ENCODE data around the gene CDK13. TPM values are rescaled to one million over a fixed set of nuclear protein-coding genes. Genes with fewer than 3 reads are reported as not detected.

Gene CDK13
- total and polyA plus RNA-seq, 7 donors = 10.9 to 25.5 (median 21.0) TPM

DNA sequence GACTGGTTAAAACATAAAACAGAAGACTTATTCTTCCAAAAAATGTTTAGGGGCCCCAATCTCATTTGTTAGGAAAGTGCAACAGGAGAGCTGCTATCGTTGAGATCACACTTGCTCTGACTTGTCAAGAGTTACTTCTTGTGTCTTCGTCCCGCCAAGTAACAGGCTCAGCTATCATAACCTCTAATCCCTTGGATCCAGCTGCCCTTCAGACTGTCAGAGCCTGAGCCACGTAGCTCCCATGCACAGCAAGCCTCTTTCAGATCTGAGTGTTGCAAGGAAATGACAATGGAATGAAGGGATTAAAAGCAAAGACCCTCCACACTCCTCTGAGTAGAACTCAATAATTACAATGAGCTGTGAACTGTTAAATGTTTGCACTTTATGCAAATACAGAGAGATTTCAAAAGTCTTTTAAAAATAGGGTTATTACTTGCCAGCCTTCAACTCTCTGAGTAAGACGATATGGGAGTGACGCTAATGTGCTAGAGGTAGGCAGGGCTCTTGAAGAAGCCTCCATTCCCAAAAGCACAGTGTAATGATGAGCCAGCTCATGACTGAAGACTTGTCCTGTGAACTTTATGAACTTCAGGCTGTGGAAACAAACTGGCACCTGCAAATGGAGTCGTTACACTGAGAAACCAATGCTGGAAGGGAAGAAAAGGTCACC is 28.4 kb upstream of the CDK13 start:
- Histone ChIP-seq H3K4me1 (no peaks in the 10 kb centered on the region), H3K4me3 (peak overlapping the region; percentile 41), H3K9me3 (no peaks in the 10 kb centered on the region), H3K36me3 (ENCODE audit: insufficient read depth in 1 of 2, low read depth in 1 of 2) (no peaks in the 10 kb centered on the region), H3K27ac (peak overlapping the region; percentile 68), H3K27me3 (ENCODE audit: insufficient read depth in 3 of 3, low read length in 2 of 3) (no peaks in the 10 kb centered on the region)
- intact Hi-C loops (cut with DNase I) = no loop called here
- DNase-seq (no peak), ATAC-seq (peak; percentile 88 to 96 (median 93))
- TF ChIP-seq, protein P1, sequence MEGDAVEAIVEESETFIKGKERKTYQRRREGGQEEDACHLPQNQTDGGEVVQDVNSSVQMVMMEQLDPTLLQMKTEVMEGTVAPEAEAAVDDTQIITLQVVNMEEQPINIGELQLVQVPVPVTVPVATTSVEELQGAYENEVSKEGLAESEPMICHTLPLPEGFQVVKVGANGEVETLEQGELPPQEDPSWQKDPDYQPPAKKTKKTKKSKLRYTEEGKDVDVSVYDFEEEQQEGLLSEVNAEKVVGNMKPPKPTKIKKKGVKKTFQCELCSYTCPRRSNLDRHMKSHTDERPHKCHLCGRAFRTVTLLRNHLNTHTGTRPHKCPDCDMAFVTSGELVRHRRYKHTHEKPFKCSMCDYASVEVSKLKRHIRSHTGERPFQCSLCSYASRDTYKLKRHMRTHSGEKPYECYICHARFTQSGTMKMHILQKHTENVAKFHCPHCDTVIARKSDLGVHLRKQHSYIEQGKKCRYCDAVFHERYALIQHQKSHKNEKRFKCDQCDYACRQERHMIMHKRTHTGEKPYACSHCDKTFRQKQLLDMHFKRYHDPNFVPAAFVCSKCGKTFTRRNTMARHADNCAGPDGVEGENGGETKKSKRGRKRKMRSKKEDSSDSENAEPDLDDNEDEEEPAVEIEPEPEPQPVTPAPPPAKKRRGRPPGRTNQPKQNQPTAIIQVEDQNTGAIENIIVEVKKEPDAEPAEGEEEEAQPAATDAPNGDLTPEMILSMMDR (IDR thresholded peaks at IDR 0.05) = no peak
- 17 to 27% (median 22%) methylated on average over 7 of the region's 7 CpGs for WGBS, 3 donors

DNA sequence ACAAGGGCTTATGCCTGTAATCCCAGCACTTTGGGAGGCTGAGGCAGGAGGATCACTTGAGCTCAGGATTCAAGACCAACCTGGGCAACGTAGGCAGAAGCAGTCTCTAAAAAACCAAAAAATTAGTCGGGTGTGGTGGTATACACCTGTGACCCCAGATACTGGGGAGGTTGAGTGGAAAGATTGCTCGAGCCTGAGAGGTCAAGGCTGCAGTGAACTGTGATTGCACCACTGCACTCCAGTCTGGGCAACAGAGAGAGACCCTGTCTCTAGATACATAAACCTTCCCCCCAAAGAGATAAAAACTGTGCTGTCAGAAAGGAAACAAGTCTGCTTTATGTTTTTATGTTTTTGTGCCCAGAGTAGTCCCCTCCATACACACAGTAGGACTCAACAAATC is 27.5 kb upstream of the CDK13 start:
- intact Hi-C loops (cut with DNase I) = no loop called here
- H3K4me1 ChIP-seq = no peaks in the 10 kb centered on the region
- H3K27ac ChIP-seq = peak overlapping the region; percentile 68
- no peaks in the 10 kb centered on the region for H3K36me3 ChIP-seq (ENCODE audit: insufficient read depth in 1 of 2, low read depth in 1 of 2)
- H3K4me3 ChIP-seq = peak overlapping the region; percentile 41
- no peak for ATAC-seq
- 89 to 92% (median 90%) methylated on average over 3 of the region's 3 CpGs for WGBS, 3 donors
- H3K9me3 ChIP-seq = no peaks in the 10 kb centered on the region
- H3K27me3 ChIP-seq (ENCODE audit: insufficient read depth in 3 of 3, low read length in 2 of 3) = no peaks in the 10 kb centered on the region
- DNase-seq = no peak
- TF ChIP-seq, protein P1 (IDR thresholded peaks at IDR 0.05) = no peak

DNA sequence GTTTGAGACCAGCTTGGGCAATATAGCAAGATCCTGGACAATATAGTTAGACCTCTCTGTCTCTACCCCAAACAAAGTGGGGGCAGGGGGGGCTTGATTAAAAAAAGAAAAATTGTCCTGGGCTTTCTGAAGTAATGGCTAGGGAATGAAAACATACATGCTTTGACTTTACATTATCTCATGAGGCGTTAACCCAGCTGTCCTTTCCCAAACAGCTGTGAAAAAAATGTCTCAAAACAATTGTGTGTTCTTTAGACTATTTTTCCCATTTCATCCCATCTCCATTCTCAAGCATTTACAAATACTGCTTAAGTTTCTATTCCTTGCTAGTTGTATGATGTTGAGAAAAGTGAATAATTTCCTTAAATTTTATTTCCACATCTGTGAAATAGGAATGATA is 27.0 kb upstream of the CDK13 start:
- no peak overlapping the region for H3K27ac ChIP-seq
- DNase-seq (no peak), ATAC-seq (no peak)
- no peaks in the 10 kb centered on the region for H3K9me3 ChIP-seq
- WGBS, 3 donors = 65 to 88% (median 74%) methylated on average over 1 of the region's 1 CpG
- TF ChIP-seq, protein P1 (IDR thresholded peaks at IDR 0.05) = no peak
- no peaks in the 10 kb centered on the region for H3K4me1 ChIP-seq
- H3K36me3 ChIP-seq (ENCODE audit: insufficient read depth in 1 of 2, low read depth in 1 of 2) = no peaks in the 10 kb centered on the region
- H3K4me3 ChIP-seq = peak overlapping the region; percentile 41
- H3K27me3 ChIP-seq (ENCODE audit: insufficient read depth in 3 of 3, low read length in 2 of 3) = no peaks in the 10 kb centered on the region
- intact Hi-C loops (cut with DNase I) = no loop called here

DNA sequence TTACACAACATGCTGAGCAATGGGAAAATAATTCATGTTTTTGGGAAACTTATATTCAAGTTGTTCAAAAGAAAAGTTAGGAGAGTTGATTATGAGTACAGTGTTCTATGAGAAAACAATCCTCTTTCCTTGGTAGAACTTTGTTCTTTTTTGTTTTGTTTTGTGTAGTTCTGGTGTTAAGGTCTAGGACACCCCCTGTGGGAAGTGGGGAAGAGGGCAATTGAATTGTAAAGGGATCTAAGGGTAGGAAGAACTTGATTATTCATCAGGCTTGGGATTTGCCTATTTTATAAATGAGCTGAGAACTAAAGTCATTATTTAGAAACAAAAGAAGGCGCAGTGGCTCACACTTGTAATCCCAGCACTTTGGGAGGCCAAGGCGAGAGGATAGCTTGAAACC is 25.9 kb upstream of the CDK13 start:
- no peak for ATAC-seq

More for the DNA sequence above, 25.9 kb upstream of the CDK13 start:
- Histone ChIP-seq H3K4me3 (no peak overlapping the region), H3K4me1 (no peaks in the 10 kb centered on the region), H3K27ac (no peak overlapping the region), H3K9me3 (no peaks in the 10 kb centered on the region), H3K36me3 (ENCODE audit: insufficient read depth in 1 of 2, low read depth in 1 of 2) (no peaks in the 10 kb centered on the region), H3K27me3 (ENCODE audit: insufficient read depth in 3 of 3, low read length in 2 of 3) (no peaks in the 10 kb centered on the region)
- intact Hi-C loops (cut with DNase I) = no loop called here
- TF ChIP-seq, protein P1 (IDR thresholded peaks at IDR 0.05) = no peak
- 95 to 98% (median 98%) methylated on average over 2 of the region's 2 CpGs for WGBS, 3 donors
- no peak for DNase-seq
